Upper lobe of left lung (tissue), 6 donors: ENCODE data around the gene MED12. TPM values are rescaled to one million over a fixed set of nuclear protein-coding genes. Genes with fewer than 3 reads are reported as not detected.

Source experiments
- ATAC-seq, 2 donors: fragments of 200-7000 bp; cut with Tn5 transposase; one replicate each; pipeline ENCODE4 v1.9.1; 2022; ENCODE audit warnings: mild to moderate bottlenecking in 2 of 2, moderate library complexity in 2 of 2; ENCODE audit not compliant: low FRiP score in 2 of 2
- DNase-seq, 2 donors: peaks; one replicate each; pipeline ENCODE4 v3.0.0-alpha.2; 2019 to 2020
- H3K27ac ChIP-seq, 4 donors: fragments of 200-600 bp; sonication (generic); one replicate each; pipeline ENCODE4 v1.5.1; 2016 to 2019
- H3K27me3 ChIP-seq, 4 donors: fragments of 200-600 bp; sonication (generic); one replicate each; pipeline ENCODE4 v1.5.1; 2017 to 2019
- H3K36me3 ChIP-seq, 4 donors: fragments of 200-600 bp; sonication (generic); one replicate each; pipeline ENCODE4 v1.5.1; 2016 to 2019
- H3K4me1 ChIP-seq, 4 donors: fragments of 200-600 bp; sonication (generic); one replicate each; pipeline ENCODE4 v1.5.1; 2018 to 2019
- H3K4me3 ChIP-seq, 4 donors: fragments of 200-600 bp; sonication (generic); one replicate each; pipeline ENCODE4 v1.5.1; 2017 to 2019; ENCODE audit warnings: mild to moderate bottlenecking in 2 of 4, moderate library complexity in 1 of 4
- H3K9me3 ChIP-seq, 4 donors: fragments of 200-600 bp; sonication (generic); one replicate each; pipeline ENCODE4 v1.5.1; 2018 to 2019
- EP300 ChIP-seq, 4 donors: sonication (generic); formaldehyde crosslinking; IDR thresholded peaks; one replicate each; pipeline ENCODE4 v1.5.1; 2017; ENCODE audit warnings: antibody characterized with exemption in 4 of 4, control low read depth in 2 of 4
- POLR2A ChIP-seq, 4 donors: fragments of 450-650 bp; IDR thresholded peaks; one replicate each; pipeline ENCODE4 v1.5.1; 2016 to 2017; ENCODE audit warnings: antibody characterized with exemption in 4 of 4, mild to moderate bottlenecking in 2 of 4
- POLR2AphosphoS5 ChIP-seq, 2 donors: sonication (generic); formaldehyde crosslinking; IDR thresholded peaks; one replicate each; pipeline ENCODE4 v1.5.1; 2017; ENCODE audit warnings: antibody characterized with exemption in 2 of 2
- WGBS, 2 donors: methylation state at CpG; one replicate each; pipeline ENCODE4 v1.1.5; 2017 to 2018; 5-methylcytosine and 5-hydroxymethylcytosine counted together
- total RNA-seq, 6 donors: library from RNA; depleted of rRNA in 4 of 6; stranded (reverse); fragments of >200 nt in 4 of 6; gene quantifications; one replicate each; pipeline versions ENCODE4 v1.1.0 to v1.2.1, GENCODE V29; 2016 to 2021
- TF ChIP-seq, protein P1 (sequence below), 6 experiments: fragments of 450-650 bp in 4 of 6; fragments of 200-600 bp in 2 of 6; sonication (generic) in 2 of 6; IDR thresholded peaks; one replicate each; pipeline ENCODE4 v1.5.1; 2016 to 2019; ENCODE audit warnings: antibody characterized with exemption in 6 of 6
- donor health status: DM: no; HTN: no; CAD: no; lungs with moderate emphysema.
- donor health status: DM: no; HTN: yes; CAD: no; lungs with severe emphysema.

Gene MED12
- total RNA-seq, 6 donors from 2014 or later, result 21.7 to 188 (median 42.2) TPM

DNA sequence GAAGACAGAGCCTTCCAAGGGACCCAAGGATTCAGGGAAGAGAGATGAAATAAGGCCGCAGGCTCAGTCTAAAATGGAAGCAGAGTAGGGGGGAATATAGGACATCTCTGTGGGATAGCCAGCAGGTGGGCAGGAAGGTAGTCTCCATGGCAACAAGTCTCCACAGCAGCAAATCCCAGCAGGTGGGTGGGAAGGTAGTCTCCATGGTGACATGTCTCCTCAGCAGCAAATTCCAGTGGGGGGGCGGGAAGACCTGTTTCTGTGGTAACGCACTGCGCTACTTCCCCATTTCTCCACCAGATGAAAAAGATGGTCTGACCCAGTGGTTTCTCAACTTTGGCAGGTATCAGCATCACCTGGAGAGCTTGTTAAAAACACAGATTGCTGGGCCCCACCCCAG lies 44.6 kb downstream of the MED12 start:
- ATAC-seq, result no peak
- no peaks in the 10 kb centered on the region for H3K4me1 ChIP-seq
- no peak overlapping the region for H3K27ac ChIP-seq
- 78 to 83% methylated on average over 1 to 4 of the region's 4 CpGs for WGBS, 2 donors
- no peaks in the 10 kb centered on the region for H3K9me3 ChIP-seq
- DNase-seq, result no peak
- TF ChIP-seq EP300 (IDR thresholded peaks at IDR 0.05) (no peak), POLR2A (IDR thresholded peaks at IDR 0.05) (no peak), POLR2AphosphoS5 (IDR thresholded peaks at IDR 0.05) (no peak)
- TF ChIP-seq, protein P1, sequence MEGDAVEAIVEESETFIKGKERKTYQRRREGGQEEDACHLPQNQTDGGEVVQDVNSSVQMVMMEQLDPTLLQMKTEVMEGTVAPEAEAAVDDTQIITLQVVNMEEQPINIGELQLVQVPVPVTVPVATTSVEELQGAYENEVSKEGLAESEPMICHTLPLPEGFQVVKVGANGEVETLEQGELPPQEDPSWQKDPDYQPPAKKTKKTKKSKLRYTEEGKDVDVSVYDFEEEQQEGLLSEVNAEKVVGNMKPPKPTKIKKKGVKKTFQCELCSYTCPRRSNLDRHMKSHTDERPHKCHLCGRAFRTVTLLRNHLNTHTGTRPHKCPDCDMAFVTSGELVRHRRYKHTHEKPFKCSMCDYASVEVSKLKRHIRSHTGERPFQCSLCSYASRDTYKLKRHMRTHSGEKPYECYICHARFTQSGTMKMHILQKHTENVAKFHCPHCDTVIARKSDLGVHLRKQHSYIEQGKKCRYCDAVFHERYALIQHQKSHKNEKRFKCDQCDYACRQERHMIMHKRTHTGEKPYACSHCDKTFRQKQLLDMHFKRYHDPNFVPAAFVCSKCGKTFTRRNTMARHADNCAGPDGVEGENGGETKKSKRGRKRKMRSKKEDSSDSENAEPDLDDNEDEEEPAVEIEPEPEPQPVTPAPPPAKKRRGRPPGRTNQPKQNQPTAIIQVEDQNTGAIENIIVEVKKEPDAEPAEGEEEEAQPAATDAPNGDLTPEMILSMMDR (IDR thresholded peaks at IDR 0.05), result no peak
- H3K36me3 ChIP-seq, result no peaks in the 10 kb centered on the region
- no peak overlapping the region for H3K4me3 ChIP-seq
- H3K27me3 ChIP-seq, result no peaks in the 10 kb centered on the region

DNA sequence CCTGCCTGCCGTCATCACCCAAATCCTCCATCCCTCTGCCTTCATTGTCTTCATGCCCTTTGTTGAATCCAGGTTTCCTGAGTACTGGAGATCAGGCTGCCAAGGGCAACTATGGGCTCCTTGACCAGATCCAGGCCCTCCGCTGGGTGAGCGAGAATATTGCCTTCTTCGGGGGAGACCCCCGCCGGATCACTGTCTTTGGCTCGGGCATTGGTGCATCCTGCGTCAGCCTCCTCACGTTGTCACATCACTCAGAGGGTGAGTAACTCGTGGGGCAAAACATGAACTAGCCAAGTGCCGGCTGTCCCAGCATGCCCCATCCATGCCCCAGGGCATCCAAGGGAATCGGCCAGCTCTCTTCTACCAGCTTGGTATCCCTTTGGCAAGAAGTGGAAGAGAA lies 45.7 kb downstream of the MED12 start:
- no peak for ATAC-seq
- DNase-seq, result no peak
- H3K36me3 ChIP-seq, result no peaks in the 10 kb centered on the region
- H3K4me1 ChIP-seq, result no peaks in the 10 kb centered on the region
- no peaks in the 10 kb centered on the region for H3K27me3 ChIP-seq
- TF ChIP-seq POLR2AphosphoS5 (IDR thresholded peaks at IDR 0.05) (no peak), POLR2A (IDR thresholded peaks at IDR 0.05) (no peak), EP300 (IDR thresholded peaks at IDR 0.05) (no peak)
- TF ChIP-seq, protein P1 (IDR thresholded peaks at IDR 0.05), result no peak
- H3K9me3 ChIP-seq, result no peaks in the 10 kb centered on the region
- H3K4me3 ChIP-seq, result no peak overlapping the region
- 90 to 100% methylated on average over 1 to 12 of the region's 12 CpGs for WGBS, 2 donors
- H3K27ac ChIP-seq, result no peak overlapping the region

GRCh38 chrX:71166461-71166860 lies 48.1 kb downstream of the MED12 start:
- no peak for TF ChIP-seq POLR2AphosphoS5 (IDR thresholded peaks at IDR 0.05)
- TF ChIP-seq POLR2A (IDR thresholded peaks at IDR 0.05), result no peak
- no peak for TF ChIP-seq EP300 (IDR thresholded peaks at IDR 0.05)
- TF ChIP-seq, protein P1 (IDR thresholded peaks at IDR 0.05), result no peak
- no peak for ATAC-seq
- H3K27me3 ChIP-seq, result no peaks in the 10 kb centered on the region
- H3K9me3 ChIP-seq, result no peaks in the 10 kb centered on the region
- H3K4me1 ChIP-seq, result no peaks in the 10 kb centered on the region
- H3K36me3 ChIP-seq, result no peaks in the 10 kb centered on the region
- WGBS, 2 donors, result 66 to 72% methylated on average over 5 to 6 of the region's 6 CpGs
- DNase-seq, result no peak
- no peak overlapping the region for H3K27ac ChIP-seq
- H3K4me3 ChIP-seq, result no peak overlapping the region

GRCh38 chrX:71167031-71167781 lies 48.8 kb downstream of the MED12 start:
- Histone ChIP-seq H3K27me3 (no peaks in the 10 kb centered on the region), H3K36me3 (no peaks in the 10 kb centered on the region), H3K27ac (no peak overlapping the region), H3K4me3 (no peak overlapping the region), H3K9me3 (no peaks in the 10 kb centered on the region), H3K4me1 (no peaks in the 10 kb centered on the region)
- no peak for TF ChIP-seq POLR2AphosphoS5 (IDR thresholded peaks at IDR 0.05)
- TF ChIP-seq POLR2A (IDR thresholded peaks at IDR 0.05), result no peak
- TF ChIP-seq, protein P1 (IDR thresholded peaks at IDR 0.05), result no peak
- no peak for TF ChIP-seq EP300 (IDR thresholded peaks at IDR 0.05)
- DNase-seq, result no peak
- 88 to 100% methylated on average over 1 to 14 of the region's 17 CpGs for WGBS, 2 donors
- ATAC-seq, result no peak

DNA sequence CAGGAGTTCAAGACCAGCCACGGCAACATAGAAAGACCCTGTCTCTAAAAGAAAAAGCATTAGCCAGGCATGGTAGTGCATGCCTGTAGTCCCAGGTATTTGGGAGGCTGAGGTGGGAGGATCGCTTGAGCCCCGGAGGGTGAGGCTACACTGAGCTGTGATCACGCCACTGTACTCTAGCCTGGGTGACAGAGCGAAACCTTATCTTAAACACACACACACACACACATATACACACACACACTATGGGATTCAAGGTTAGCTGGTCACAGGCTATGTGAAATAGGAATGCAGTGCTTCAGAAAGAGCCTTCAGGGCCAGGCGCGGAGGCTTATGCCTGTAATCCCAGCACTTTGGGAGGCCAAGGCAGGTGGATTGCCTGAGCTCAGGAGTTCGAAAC lies 49.7 kb downstream of the MED12 start:
- H3K4me1 ChIP-seq, result no peaks in the 10 kb centered on the region
- no peaks in the 10 kb centered on the region for H3K9me3 ChIP-seq
- no peak overlapping the region for H3K4me3 ChIP-seq
- no peak overlapping the region for H3K27ac ChIP-seq
- DNase-seq (no peak), ATAC-seq (no peak)
- 94% methylated on average over 8 of the region's 8 CpGs; no CpG with 5 or more reads in 1 of the 2 donors for WGBS, 2 donors
- H3K36me3 ChIP-seq, result no peaks in the 10 kb centered on the region
- H3K27me3 ChIP-seq, result no peaks in the 10 kb centered on the region
- TF ChIP-seq, protein P1 (IDR thresholded peaks at IDR 0.05), result no peak
- TF ChIP-seq POLR2AphosphoS5 (IDR thresholded peaks at IDR 0.05) (no peak), EP300 (IDR thresholded peaks at IDR 0.05) (no peak), POLR2A (IDR thresholded peaks at IDR 0.05) (no peak)
